GM12864 (cell line): ENCODE results near the gene TNS4.
"Not testable (repeated sequence)": the region's sequence is repeated elsewhere in the genome, so short reads cannot be mapped to it uniquely, and the experiment has no call there.

ENCODE experiments used
- DNase-seq: peaks from one replicate; pipeline ENCODE4 v3.0.0-alpha.2; 2011; ENCODE audit warnings: low read depth
- H3K4me3 ChIP-seq: 2 replicates; pipeline ENCODE4 v1.5.1; 2011; ENCODE audit warnings: mild to moderate bottlenecking, low read depth, low read length, control low read depth
- TF ChIP-seq, protein P1 (sequence below): IDR thresholded peaks from 2 replicates; pipeline ENCODE4 v1.5.1; 2011; ENCODE audit warnings: low read depth, mild to moderate bottlenecking, moderate library complexity, low read length, control low read depth, inconsistent platforms; ENCODE audit errors: missing control alignments

Gene TNS4, protein sequence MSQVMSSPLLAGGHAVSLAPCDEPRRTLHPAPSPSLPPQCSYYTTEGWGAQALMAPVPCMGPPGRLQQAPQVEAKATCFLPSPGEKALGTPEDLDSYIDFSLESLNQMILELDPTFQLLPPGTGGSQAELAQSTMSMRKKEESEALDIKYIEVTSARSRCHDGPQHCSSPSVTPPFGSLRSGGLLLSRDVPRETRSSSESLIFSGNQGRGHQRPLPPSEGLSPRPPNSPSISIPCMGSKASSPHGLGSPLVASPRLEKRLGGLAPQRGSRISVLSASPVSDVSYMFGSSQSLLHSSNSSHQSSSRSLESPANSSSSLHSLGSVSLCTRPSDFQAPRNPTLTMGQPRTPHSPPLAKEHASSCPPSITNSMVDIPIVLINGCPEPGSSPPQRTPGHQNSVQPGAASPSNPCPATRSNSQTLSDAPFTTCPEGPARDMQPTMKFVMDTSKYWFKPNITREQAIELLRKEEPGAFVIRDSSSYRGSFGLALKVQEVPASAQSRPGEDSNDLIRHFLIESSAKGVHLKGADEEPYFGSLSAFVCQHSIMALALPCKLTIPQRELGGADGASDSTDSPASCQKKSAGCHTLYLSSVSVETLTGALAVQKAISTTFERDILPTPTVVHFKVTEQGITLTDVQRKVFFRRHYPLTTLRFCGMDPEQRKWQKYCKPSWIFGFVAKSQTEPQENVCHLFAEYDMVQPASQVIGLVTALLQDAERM

DNA sequence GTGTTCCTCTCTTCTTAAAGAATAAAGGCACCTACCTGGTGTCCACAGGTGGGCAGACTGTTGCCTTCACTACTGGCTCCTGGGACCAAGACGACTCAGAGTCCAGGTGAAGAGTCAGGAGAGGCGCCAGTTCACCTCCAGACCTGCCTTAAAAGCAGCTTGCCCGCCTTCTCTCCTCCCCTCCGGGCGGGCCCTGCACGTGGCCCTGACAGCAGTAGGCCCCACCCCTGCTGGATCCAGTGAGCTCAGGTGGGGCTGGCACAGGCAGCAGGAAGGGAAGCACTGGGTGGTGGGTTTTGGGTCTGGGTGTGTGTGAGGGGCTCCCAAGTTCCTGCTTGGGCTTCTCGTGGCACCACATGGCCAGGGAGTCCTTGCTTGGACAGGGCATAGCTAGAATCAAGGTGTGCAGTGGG, at the start of gene TNS4:
TNS4 (minus strand) TSS at position 125 of the 413 bp plus-strand sequence. CDS start 5,198 bp downstream, outside the sequence.
- TF ChIP-seq, protein P1, sequence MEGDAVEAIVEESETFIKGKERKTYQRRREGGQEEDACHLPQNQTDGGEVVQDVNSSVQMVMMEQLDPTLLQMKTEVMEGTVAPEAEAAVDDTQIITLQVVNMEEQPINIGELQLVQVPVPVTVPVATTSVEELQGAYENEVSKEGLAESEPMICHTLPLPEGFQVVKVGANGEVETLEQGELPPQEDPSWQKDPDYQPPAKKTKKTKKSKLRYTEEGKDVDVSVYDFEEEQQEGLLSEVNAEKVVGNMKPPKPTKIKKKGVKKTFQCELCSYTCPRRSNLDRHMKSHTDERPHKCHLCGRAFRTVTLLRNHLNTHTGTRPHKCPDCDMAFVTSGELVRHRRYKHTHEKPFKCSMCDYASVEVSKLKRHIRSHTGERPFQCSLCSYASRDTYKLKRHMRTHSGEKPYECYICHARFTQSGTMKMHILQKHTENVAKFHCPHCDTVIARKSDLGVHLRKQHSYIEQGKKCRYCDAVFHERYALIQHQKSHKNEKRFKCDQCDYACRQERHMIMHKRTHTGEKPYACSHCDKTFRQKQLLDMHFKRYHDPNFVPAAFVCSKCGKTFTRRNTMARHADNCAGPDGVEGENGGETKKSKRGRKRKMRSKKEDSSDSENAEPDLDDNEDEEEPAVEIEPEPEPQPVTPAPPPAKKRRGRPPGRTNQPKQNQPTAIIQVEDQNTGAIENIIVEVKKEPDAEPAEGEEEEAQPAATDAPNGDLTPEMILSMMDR: no peak
- no peak for DNase-seq
- H3K4me3 ChIP-seq: no peak within 1 kb of the TSS

GRCh38 chr17:40550608-40551007, 49.2 kb upstream of the TNS4 start:
- H3K4me3 ChIP-seq: no peak overlapping the region
- no peak for DNase-seq
- TF ChIP-seq, protein P1: no peak

DNA sequence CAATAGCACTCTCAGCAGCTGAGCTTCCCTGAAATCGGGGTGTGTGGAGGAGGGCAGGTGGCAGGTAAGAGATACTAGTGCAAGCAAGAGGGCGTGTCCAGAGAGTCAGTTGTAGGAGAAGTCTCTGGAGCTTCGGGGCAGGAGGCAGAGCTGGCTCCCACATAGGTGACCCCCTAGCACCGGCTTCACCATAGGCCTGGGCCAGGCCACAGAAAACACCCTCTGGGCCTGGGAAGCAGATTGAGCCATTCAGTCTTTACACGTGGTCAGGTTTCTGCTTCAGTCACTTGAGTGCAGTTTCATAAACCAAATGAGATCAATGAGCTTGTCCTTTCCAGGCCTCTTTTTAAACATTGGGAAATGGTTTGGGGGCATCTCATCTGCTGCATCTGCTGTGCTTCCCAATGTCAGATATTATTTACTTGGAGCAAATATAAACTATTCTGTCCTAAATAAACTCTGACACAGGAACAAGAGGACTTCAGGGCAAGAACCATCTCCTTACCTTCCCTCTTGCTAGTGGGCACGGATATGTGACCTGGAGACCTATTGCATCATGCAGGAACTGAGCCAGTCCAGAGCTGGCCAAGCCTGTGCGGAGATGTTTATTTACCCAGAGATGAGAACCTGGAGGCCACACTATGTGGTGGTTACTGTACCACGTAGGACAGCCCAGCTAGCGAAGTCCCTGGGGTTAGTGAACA, 47.7 kb upstream of the TNS4 start:
- TF ChIP-seq, protein P1: no peak
- H3K4me3 ChIP-seq: no peak overlapping the region
- DNase-seq: no peak

DNA sequence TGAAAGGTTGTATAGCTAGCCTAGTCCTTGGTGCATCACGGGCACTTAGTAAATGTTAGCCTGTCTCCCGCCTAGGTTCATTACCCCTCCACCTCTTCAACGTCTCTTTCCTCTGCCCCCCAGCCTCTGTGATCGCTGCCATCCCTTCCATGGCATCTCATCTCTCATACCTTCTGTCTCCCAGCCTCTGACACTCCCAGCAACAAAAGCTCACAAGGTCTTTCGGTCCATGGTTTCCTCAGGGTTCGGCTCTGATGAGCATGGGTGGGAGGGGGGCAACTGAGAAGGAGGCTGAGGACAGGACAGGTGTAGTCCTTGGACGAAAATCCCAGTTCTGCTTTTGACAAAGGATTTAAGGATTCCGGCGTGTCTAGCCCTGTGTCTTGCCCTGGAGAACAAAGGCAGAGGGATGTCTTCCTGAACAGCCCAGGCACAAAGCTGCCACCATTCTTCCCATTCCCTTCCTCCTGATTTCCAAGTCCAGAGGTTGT, 47.1 kb upstream of the TNS4 start:
- TF ChIP-seq, protein P1: no peak
- no peak overlapping the region for H3K4me3 ChIP-seq
- no peak for DNase-seq

DNA sequence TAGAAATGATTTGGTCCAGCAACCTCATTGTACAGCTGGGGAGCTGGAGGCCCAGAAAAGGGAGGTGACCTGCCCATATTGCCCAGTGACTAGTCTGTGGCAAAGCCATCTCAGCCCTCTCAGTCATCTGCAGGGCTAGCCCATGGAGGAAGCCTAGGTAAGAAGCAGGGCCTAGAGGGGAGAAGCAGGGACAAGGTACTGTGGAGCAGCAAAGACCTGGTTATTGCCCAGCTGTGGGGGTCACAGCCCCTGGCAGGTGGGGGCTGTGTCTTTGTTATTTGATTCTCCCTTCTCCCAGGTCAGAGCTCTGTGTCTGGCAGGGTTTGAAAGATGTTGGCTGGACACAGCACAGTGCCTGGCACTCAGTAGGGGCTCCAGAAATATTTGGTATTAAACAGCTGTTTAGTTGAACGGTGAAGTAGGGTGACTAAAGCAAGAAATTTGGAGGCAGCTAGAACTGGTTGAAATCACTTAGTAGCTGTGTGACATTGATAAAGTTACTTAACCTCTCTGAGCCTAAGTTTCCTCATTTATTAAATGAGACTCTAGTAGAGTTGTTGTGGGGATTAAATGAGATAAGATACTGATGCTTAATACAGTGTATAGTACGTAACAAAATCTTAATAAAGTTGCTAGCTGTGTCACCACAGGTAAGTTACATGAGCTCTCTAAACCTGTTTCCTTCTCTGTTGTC, 46.5 kb upstream of the TNS4 start:
- TF ChIP-seq, protein P1: no peak
- H3K4me3 ChIP-seq: no peak overlapping the region
- no peak for DNase-seq

DNA sequence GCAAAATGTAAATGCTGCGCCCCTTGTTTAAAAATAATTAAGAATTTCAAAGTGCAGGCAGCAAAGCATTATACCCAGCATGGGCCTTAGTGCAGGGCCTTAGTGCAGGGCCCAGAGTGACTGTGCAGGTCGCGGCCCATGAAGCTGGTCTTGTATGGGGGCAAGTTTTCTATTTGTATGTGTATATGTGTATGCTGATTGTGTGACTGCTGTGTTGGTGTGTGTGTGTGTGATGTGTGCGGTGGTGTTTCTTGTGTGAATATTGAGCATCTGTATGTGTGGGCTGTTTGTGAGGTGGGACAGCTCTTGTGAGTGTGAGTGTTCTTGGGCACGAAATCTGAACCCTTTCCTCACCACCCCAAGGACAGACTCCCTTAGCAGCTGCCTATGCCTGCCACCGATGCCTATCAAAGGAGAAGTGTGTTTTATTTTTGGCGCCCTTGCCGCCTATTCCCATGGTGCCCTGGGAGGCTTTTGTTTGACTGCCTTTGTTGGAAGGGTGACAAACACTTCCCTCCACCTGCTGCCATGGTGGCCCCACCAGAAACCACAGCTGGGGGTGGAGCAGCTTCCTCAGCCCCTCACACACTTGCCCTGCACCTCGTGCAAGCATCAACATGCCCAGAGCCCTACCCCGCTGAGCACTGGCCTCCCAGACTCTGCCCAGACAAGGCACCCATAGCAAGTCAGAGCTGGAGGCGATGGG, 45.8 kb upstream of the TNS4 start:
- DNase-seq: no peak
- TF ChIP-seq, protein P1: no peak
- no peak overlapping the region for H3K4me3 ChIP-seq

DNA sequence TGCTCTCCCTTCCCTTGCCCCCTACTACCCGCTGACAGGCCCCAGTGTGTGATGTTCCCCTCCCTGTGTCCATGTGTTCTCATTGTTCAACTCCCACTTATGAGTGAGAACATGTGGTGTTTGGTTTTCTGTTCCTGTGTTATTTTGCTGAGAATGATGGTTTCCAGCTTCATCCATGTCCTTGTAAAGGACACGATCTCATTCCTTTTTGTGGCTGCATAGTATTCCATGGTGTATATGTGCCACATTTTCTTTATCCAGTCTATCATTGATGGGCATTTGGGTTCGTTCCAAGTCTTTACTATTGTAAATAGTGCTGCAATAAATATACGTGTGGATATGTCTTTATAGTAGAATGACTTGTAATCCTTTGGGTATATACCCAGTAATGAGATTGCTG, 45.1 kb upstream of the TNS4 start:
- H3K4me3 ChIP-seq, DNase-seq: not testable (repeated sequence)
